Measurements from ENCODE around the gene QRFPR.
"Not testable (repeated sequence)": the region's sequence is repeated elsewhere in the genome, so short reads cannot be mapped to it uniquely, and the experiment has no call there.

QRFPR gene

DNA sequence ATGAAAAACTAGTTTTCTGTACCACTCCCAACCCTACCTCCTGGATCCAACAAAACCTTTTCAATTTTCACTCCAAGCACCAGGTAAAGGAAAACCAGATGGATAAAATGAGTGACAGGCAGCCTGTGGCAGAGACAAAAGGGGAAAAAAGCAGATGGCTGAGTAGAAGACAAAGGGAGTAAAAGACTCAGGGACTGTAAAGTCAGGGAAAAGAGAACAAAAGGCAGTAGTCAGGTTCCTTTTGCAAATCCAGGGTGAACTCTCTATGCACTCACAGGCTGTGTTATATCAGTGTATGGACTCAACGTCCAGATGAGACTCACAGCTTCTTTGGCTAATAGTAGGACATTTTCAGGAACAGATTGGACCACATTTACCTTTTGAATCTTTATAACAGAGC lies 54.2 kb downstream of the QRFPR start:
- TF ChIP-seq, protein P1, sequence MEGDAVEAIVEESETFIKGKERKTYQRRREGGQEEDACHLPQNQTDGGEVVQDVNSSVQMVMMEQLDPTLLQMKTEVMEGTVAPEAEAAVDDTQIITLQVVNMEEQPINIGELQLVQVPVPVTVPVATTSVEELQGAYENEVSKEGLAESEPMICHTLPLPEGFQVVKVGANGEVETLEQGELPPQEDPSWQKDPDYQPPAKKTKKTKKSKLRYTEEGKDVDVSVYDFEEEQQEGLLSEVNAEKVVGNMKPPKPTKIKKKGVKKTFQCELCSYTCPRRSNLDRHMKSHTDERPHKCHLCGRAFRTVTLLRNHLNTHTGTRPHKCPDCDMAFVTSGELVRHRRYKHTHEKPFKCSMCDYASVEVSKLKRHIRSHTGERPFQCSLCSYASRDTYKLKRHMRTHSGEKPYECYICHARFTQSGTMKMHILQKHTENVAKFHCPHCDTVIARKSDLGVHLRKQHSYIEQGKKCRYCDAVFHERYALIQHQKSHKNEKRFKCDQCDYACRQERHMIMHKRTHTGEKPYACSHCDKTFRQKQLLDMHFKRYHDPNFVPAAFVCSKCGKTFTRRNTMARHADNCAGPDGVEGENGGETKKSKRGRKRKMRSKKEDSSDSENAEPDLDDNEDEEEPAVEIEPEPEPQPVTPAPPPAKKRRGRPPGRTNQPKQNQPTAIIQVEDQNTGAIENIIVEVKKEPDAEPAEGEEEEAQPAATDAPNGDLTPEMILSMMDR (conservative IDR thresholded peaks at IDR 0.05; ENCODE audit: low read depth, low read length): no peak
- Histone ChIP-seq H3K27ac (no peak overlapping the region), H3K79me2 (ENCODE audit: insufficient read depth, low read depth) (no peaks in the 10 kb centered on the region), H3K4me2 (no peak overlapping the region), H3K9ac (no peak overlapping the region), H4K20me1 (ENCODE audit: insufficient read depth) (no peaks in the 10 kb centered on the region), H2AFZ (ENCODE audit: low read depth) (no peak overlapping the region), H3K27me3 (ENCODE audit: insufficient read depth, low read depth) (no peaks in the 10 kb centered on the region), H3K36me3 (ENCODE audit: insufficient read depth) (no peaks in the 10 kb centered on the region), H3K4me1 (ENCODE audit: low read depth, poor library complexity, severe bottlenecking) (no peaks in the 10 kb centered on the region), H3K4me3 (IDR thresholded peaks at IDR 0.05; ENCODE audit: insufficient read depth, low read depth, low read length) (no peak overlapping the region)

DNA sequence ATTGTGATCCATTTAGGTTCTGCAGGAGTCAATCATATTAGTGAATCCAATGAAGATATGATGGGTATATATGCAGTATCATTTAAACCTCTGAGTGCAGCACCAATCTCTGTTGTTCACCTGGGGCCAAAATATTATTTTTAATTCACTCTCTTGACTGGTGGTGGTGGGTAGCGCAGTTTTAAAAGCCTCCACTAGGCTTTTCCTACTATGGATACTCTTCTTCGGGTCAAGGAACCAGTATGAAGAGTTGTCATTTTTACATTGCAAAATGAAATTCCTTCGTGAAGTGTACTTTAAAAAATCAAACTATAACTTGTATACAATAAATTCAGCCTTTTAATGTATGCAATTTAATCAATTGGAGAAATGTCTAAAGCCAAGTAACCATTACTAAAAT lies 56.5 kb downstream of the QRFPR start:
- no peak overlapping the region for H3K27ac ChIP-seq
- H2AFZ ChIP-seq (ENCODE audit: low read depth): no peak overlapping the region
- H3K4me1 ChIP-seq (ENCODE audit: low read depth, poor library complexity, severe bottlenecking): no peaks in the 10 kb centered on the region
- H3K27me3 ChIP-seq (ENCODE audit: insufficient read depth, low read depth): no peaks in the 10 kb centered on the region
- H4K20me1 ChIP-seq (ENCODE audit: insufficient read depth): no peaks in the 10 kb centered on the region
- no peaks in the 10 kb centered on the region for H3K79me2 ChIP-seq (ENCODE audit: insufficient read depth, low read depth)
- TF ChIP-seq, protein P1 (conservative IDR thresholded peaks at IDR 0.05; ENCODE audit: low read depth, low read length): no peak
- no peaks in the 10 kb centered on the region for H3K36me3 ChIP-seq (ENCODE audit: insufficient read depth)
- H3K4me3 ChIP-seq (IDR thresholded peaks at IDR 0.05; ENCODE audit: insufficient read depth, low read depth, low read length): no peak overlapping the region
- H3K9ac ChIP-seq: no peak overlapping the region
- no peak overlapping the region for H3K4me2 ChIP-seq

DNA sequence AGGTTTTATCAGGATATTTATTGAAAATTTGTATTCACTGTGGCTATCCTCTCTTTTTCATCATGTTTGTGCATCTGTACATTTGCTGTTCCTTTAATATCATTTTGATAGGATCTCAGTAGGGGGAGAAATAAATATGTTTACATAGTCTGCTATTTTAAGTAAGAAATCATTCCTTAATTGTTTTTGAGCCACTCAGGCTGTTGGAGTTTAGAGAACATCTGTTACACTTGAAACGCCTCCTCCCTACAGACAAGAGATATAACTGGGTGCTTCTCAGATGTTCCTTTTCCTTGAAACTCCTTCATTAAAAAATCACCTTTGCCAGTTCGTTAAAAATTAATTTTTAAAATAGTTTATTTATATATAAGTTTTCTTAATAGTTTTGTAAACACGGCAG lies 59.4 kb downstream of the QRFPR start:
- Histone ChIP-seq H3K4me3 (IDR thresholded peaks at IDR 0.05; ENCODE audit: insufficient read depth, low read depth, low read length) (no peak overlapping the region), H3K27ac (no peak overlapping the region), H3K27me3 (ENCODE audit: insufficient read depth, low read depth) (no peaks in the 10 kb centered on the region), H4K20me1 (ENCODE audit: insufficient read depth) (no peaks in the 10 kb centered on the region), H3K4me1 (ENCODE audit: low read depth, poor library complexity, severe bottlenecking) (no peaks in the 10 kb centered on the region), H2AFZ (ENCODE audit: low read depth) (no peak overlapping the region), H3K9ac (no peak overlapping the region), H3K4me2 (no peak overlapping the region), H3K36me3 (ENCODE audit: insufficient read depth) (no peaks in the 10 kb centered on the region), H3K79me2 (ENCODE audit: insufficient read depth, low read depth) (no peaks in the 10 kb centered on the region)
- TF ChIP-seq, protein P1 (conservative IDR thresholded peaks at IDR 0.05; ENCODE audit: low read depth, low read length): no peak

DNA sequence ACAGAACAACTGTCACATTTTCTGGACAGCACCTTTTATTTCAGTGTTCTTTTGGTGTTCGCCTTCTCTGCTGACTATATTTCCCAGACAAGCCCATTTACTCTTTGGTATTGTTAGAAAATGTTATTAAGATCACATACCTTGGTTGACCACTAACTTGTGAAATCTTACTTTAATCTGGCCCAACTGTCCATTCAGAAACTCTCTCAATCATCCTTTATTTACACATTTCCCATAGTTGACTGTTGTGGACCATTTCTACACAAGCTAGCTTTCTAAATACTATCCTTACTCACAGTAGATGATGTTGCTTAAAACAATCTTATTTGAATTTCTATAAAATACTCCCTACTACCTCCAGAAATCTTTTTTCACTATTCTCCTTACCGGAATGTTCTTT lies 64.7 kb downstream of the QRFPR start:
- H3K9ac ChIP-seq: no peak overlapping the region
- H3K4me2 ChIP-seq: no peak overlapping the region
- no peak overlapping the region for H3K27ac ChIP-seq
- no peaks in the 10 kb centered on the region for H3K79me2 ChIP-seq (ENCODE audit: insufficient read depth, low read depth)
- H3K27me3 ChIP-seq (ENCODE audit: insufficient read depth, low read depth): no peaks in the 10 kb centered on the region
- no peak overlapping the region for H3K4me3 ChIP-seq (IDR thresholded peaks at IDR 0.05; ENCODE audit: insufficient read depth, low read depth, low read length)
- H3K36me3 ChIP-seq (ENCODE audit: insufficient read depth): no peaks in the 10 kb centered on the region
- TF ChIP-seq, protein P1 (conservative IDR thresholded peaks at IDR 0.05; ENCODE audit: low read depth, low read length): no peak
- no peaks in the 10 kb centered on the region for H4K20me1 ChIP-seq (ENCODE audit: insufficient read depth)
- no peaks in the 10 kb centered on the region for H3K4me1 ChIP-seq (ENCODE audit: low read depth, poor library complexity, severe bottlenecking)
- H2AFZ ChIP-seq (ENCODE audit: low read depth): no peak overlapping the region

DNA sequence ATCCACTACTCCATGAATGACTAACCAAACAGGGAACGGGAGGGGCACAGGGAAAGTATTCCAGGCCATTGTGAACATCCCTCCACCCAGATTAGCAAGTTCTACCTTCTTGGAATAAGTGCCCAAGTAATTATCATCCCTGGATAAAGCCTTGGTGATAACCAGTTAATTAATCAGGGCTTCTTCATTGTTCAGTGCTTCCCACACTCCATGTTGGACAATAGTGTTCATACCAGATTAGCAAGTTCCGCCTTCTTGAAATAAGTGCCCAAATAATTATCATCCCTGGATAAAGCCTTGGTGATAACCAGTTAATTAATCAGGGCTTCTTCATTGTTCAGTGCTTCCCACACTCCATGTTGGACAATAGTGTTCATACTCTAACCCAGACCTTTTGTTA lies 67.4 kb downstream of the QRFPR start:
- not testable (repeated sequence) for H3K4me3 ChIP-seq (IDR thresholded peaks at IDR 0.05; ENCODE audit: insufficient read depth, low read depth, low read length); H3K4me2 ChIP-seq; H3K9ac ChIP-seq; H3K36me3 ChIP-seq (ENCODE audit: insufficient read depth); H3K27me3 ChIP-seq (ENCODE audit: insufficient read depth, low read depth); H3K79me2 ChIP-seq (ENCODE audit: insufficient read depth, low read depth); H4K20me1 ChIP-seq (ENCODE audit: insufficient read depth); H3K4me1 ChIP-seq (ENCODE audit: low read depth, poor library complexity, severe bottlenecking); H2AFZ ChIP-seq (ENCODE audit: low read depth); H3K27ac ChIP-seq

Data from KMS-11 (cell line).